AG04450 (cell line): ENCODE results near the gene KIF26B. TPM values are rescaled to one million over a fixed set of nuclear protein-coding genes. Genes with fewer than 3 reads are reported as not detected.
"Not testable (repeated sequence)": the region's sequence is repeated elsewhere in the genome, so short reads cannot be mapped to it uniquely, and the experiment has no call there.

Experiments
- CTCF ChIA-PET: fragments of 300-600, 350-600 bp; formaldehyde crosslinking; extraction: SDS; loops from one replicate; lab custom pipeline; 2022; ENCODE audit warnings: antibody characterized with exemption, inconsistent platforms; lab: Charles Lee
- POLR2A ChIA-PET: fragments of 350-600 bp; formaldehyde crosslinking; extraction: SDS; loops from one replicate; lab custom pipeline; 2021; ENCODE audit warnings: antibody characterized with exemption, inconsistent platforms; lab: Yijun Ruan, JAX
- DNase-seq: peaks from one replicate; pipeline ENCODE4 v3.0.0-alpha.2; 2011; ENCODE audit warnings: low read depth, low spot score
- H3K27ac ChIP-seq: one replicate; pipeline ENCODE4 v1.5.1; 2012; ENCODE audit warnings: low read depth, low read length, control low read depth
- H3K27me3 ChIP-seq: one replicate; pipeline ENCODE4 v1.6.0; 2012; ENCODE audit warnings: low read length; ENCODE audit not compliant: control insufficient read depth, insufficient read depth
- H3K4me3 ChIP-seq: 2 replicates; pipeline ENCODE4 v1.5.1; 2011; ENCODE audit warnings: mild to moderate bottlenecking, low read depth, low read length, control low read depth
- H3K9me3 ChIP-seq: 2 replicates; pipeline ENCODE4 v1.5.1; 2012; ENCODE audit warnings: low read length; ENCODE audit not compliant: control insufficient read depth, insufficient read depth
- CTCF ChIP-seq: IDR thresholded peaks from 2 replicates; pipeline ENCODE4 v1.5.1; 2011; ENCODE audit warnings: low read depth, low read length, control low read depth, inconsistent platforms
- polyA plus RNA-seq: library from polyadenylated mRNA; depleted of rRNA; stranded (reverse); fragments of >200 nt; gene quantifications from 2 replicates; pipeline ENCODE4 v1.2.3, GENCODE V29; 2011

Gene KIF26B
- polyA plus RNA-seq, 1 experiment: 2.4 TPM

GRCh38 chr1:245353411-245353810 lies 198.6 kb downstream of the KIF26B start:
- CTCF ChIA-PET: no interaction called here
- Histone ChIP-seq H3K4me3 (no peak overlapping the region), H3K27me3 (no peaks in the 10 kb centered on the region), H3K27ac (no peak overlapping the region), H3K9me3 (no peaks in the 10 kb centered on the region; the same call in 1 of the 2 replicates)
- no peak for TF ChIP-seq CTCF
- DNase-seq: no peak
- POLR2A ChIA-PET: no interaction called here

GRCh38 chr1:245353915-245354775 lies 199.4 kb downstream of the KIF26B start:
- CTCF ChIA-PET: no interaction called here
- TF ChIP-seq CTCF: no peak

GRCh38 chr1:245355851-245356630 lies 201.3 kb downstream of the KIF26B start:
- DNase-seq, H3K27me3 ChIP-seq, H3K4me3 ChIP-seq, POLR2A ChIA-PET, H3K27ac ChIP-seq, H3K9me3 ChIP-seq: not testable (repeated sequence)
- CTCF ChIA-PET: interaction anchor here (1.1 kb wide), 1 partner anchor 77 kb away, joined by 3 read pairs; no protein-coding TSS in a partner anchor

More at GRCh38 chr1:245353915-245354775, 199.4 kb downstream of the KIF26B start:
- DNase-seq: no peak
- Histone ChIP-seq H3K27me3 (no peaks in the 10 kb centered on the region), H3K27ac (no peak overlapping the region), H3K4me3 (no peak overlapping the region), H3K9me3 (no peaks in the 10 kb centered on the region)
- POLR2A ChIA-PET: no interaction called here

- no peak for DNase-seq
- H3K27me3 ChIP-seq: no peaks in the 10 kb centered on the region
- POLR2A ChIA-PET: no interaction called here
- H3K27ac ChIP-seq: no peak overlapping the region
- H3K4me3 ChIP-seq: no peak overlapping the region
- no peaks in the 10 kb centered on the region for H3K9me3 ChIP-seq
- no peak for TF ChIP-seq CTCF
- CTCF ChIA-PET: no interaction called here
Observed at GRCh38 chr1:245356891-245357585, 202.3 kb downstream of the KIF26B start.

- H3K9me3 ChIP-seq, H3K4me3 ChIP-seq, H3K27ac ChIP-seq, CTCF ChIA-PET, H3K27me3 ChIP-seq, DNase-seq: not testable (repeated sequence)
- POLR2A ChIA-PET: interaction anchor here (0.7 to 1.2 kb wide), 2 partner anchors 67 to 206 kb away, joined by 3 read pairs; no protein-coding TSS in a partner anchor
Observed at GRCh38 chr1:245359101-245359680, 204.4 kb downstream of the KIF26B start.
